PC-9 (cell line): ENCODE measurements around the gene ZDHHC18.

Experiments used
- CTCF ChIP-seq: fragments of 200-600 bp; sonication (generic); conservative IDR thresholded peaks from 2 replicates; pipeline ENCODE4 v1.6.1; 2017; ENCODE audit warnings: mixed run types, antibody characterized with exemption, mild to moderate bottlenecking, moderate library complexity
- EZH2 ChIP-seq: fragments of 200-600 bp; sonication (generic); IDR thresholded peaks from 2 replicates; pipeline ENCODE4 v1.8.0; 2017; ENCODE audit warnings: antibody characterized with exemption, low read depth

GRCh38 chr1:26788515-26788785 is 38.0 kb upstream of the ZDHHC18 start:
- TF ChIP-seq EZH2, result no peak
- TF ChIP-seq CTCF, result no peak
